ENCODE results near the gene CIAO3. TPM values are rescaled to one million over a fixed set of nuclear protein-coding genes. Genes with fewer than 3 reads are reported as not detected.

The CIAO3 gene
- 22.0 and 26.4 TPM in 2 replicates for total RNA-seq

GRCh38 chr16:740764-741505 lies at the start of gene CIAO3:
Gene CIAO3 (minus strand): TSS chr16:740997. CDS start chr16:740985, 12 bp downstream.

GRCh38 chr16:788399-789126 lies 47.8 kb upstream of the CIAO3 start, which contains the start of gene CHTF18:
Gene CHTF18 (plus strand): TSS chr16:788620. CDS start chr16:788685, 65 bp downstream.

GRCh38 chr16:787978-788398 lies 47.2 kb upstream of the CIAO3 start, which contains the start of gene RPUSD1:
Gene RPUSD1 (minus strand): TSS chr16:788381. CDS start chr16:787737, 644 bp downstream.

GRCh38 chr16:760545-761343 lies 19.9 kb upstream of the CIAO3 start, which contains the start of gene MSLN:
Gene MSLN (plus strand): TSS chr16:760734. CDS start chr16:762681, 1,947 bp downstream.

GRCh38 chr16:726438-727290 lies 14.1 kb downstream of the CIAO3 start, which contains the start of the genes CCDC78 and HAGHL:
Gene CCDC78 (minus strand): TSS chr16:726443. CDS start chr16:726367, 76 bp downstream.
Gene HAGHL (plus strand): TSS chr16:727106. CDS start chr16:727510, 404 bp downstream.

GRCh38 chr16:720990-721764 lies 19.6 kb downstream of the CIAO3 start, which contains the start of gene ANTKMT:
Gene ANTKMT (plus strand): TSS chr16:721146. CDS start chr16:721275, 129 bp downstream.

GRCh38 chr16:714558-715476 lies 26.0 kb downstream of the CIAO3 start, which contains the start of gene METRN:
Gene METRN (plus strand): TSS chr16:715118. CDS start chr16:715290, 172 bp downstream.

GRCh38 chr16:705431-706188 lies 35.2 kb downstream of the CIAO3 start, which contains the start of gene FBXL16:
Gene FBXL16 (minus strand): TSS chr16:705801. CDS start chr16:697405, 8,396 bp downstream.

GRCh38 chr16:684071-684794 lies 56.6 kb downstream of the CIAO3 start, which contains the start of gene JMJD8:
Gene JMJD8 (minus strand): TSS chr16:684334. CDS start chr16:684319, 15 bp downstream.

GRCh38 chr16:679814-680624 lies 60.8 kb downstream of the CIAO3 start, which contains the start of gene STUB1:
Gene STUB1 (plus strand): TSS chr16:680410. CDS start chr16:680526, 116 bp downstream.

Other genes starting within 250 kb of the CIAO3 start
- gene CAPN15, start 213.3 kb downstream of the CIAO3 start, total RNA-seq, result 32.6 and 39.8 TPM in 2 replicates
- not detected in 2 replicates for gene PRR35, start 180.6 kb downstream of the CIAO3 start, total RNA-seq
- 0.50 and 0.59 TPM in 2 replicates for gene NHLRC4, start 174.0 kb downstream of the CIAO3 start, total RNA-seq
- 29.1 and 37.9 TPM in 2 replicates for gene PIGQ, start 171.0 kb downstream of the CIAO3 start, total RNA-seq
- gene RAB40C, start 150.9 kb downstream of the CIAO3 start, total RNA-seq, result 18.1 and 22.2 TPM in 2 replicates
- 0.30 and 0.50 TPM in 2 replicates for gene WFIKKN1, start 110.0 kb downstream of the CIAO3 start, total RNA-seq
- 209 and 228 TPM in 2 replicates for gene METTL26, start 104.7 kb downstream of the CIAO3 start, total RNA-seq
- gene MCRIP2, start 99.2 kb downstream of the CIAO3 start, total RNA-seq, result 21.4 and 23.2 TPM in 2 replicates
- 13.3 and 14.9 TPM in 2 replicates for gene WDR90, start 91.6 kb downstream of the CIAO3 start, total RNA-seq
- 56.0 and 63.4 TPM in 2 replicates for gene RHOT2, start 72.9 kb downstream of the CIAO3 start, total RNA-seq
- gene RHBDL1, start 65.3 kb downstream of the CIAO3 start, total RNA-seq, result 0.50 and 1.5 TPM in 2 replicates
- 213 and 221 TPM in 2 replicates for gene STUB1, start 60.6 kb downstream of the CIAO3 start, total RNA-seq
- 58.3 and 69.4 TPM in 2 replicates for gene JMJD8, start 56.7 kb downstream of the CIAO3 start, total RNA-seq
- 12.3 and 13.2 TPM in 2 replicates for gene WDR24, start 50.6 kb downstream of the CIAO3 start, total RNA-seq
- 0.17 and 0.45 TPM in 2 replicates for gene FBXL16, start 35.2 kb downstream of the CIAO3 start, total RNA-seq
- 49.1 and 68.7 TPM in 2 replicates for gene METRN, start 25.9 kb downstream of the CIAO3 start, total RNA-seq
- gene ANTKMT, start 19.9 kb downstream of the CIAO3 start, total RNA-seq, result 30.3 and 33.7 TPM in 2 replicates
- 0.67 and 1.5 TPM in 2 replicates for gene CCDC78, start 14.6 kb downstream of the CIAO3 start, total RNA-seq
- 13.1 and 14.0 TPM in 2 replicates for gene HAGHL, start 13.9 kb downstream of the CIAO3 start, total RNA-seq
- gene MSLN, start 19.7 kb upstream of the CIAO3 start, total RNA-seq, result under 0.01 TPM in 1 of 2 replicates, not detected in the other
- gene RPUSD1, start 47.4 kb upstream of the CIAO3 start, total RNA-seq, result 29.1 and 36.0 TPM in 2 replicates
- gene CHTF18, start 47.6 kb upstream of the CIAO3 start, total RNA-seq, result 29.8 and 32.7 TPM in 2 replicates
- gene GNG13, start 59.7 kb upstream of the CIAO3 start, total RNA-seq, result not detected in 2 replicates
- gene LMF1, start 230.0 kb upstream of the CIAO3 start, total RNA-seq, result 15.1 and 16.4 TPM in 2 replicates
- gene SOX8, start 240.8 kb upstream of the CIAO3 start, total RNA-seq, result 0.15 TPM in 1 of 2 replicates, not detected in the other

Data from bronchus fibroblast of lung (primary cell).